ENCODE results near the gene MSRB2. TPM values are rescaled to one million over a fixed set of nuclear protein-coding genes. Genes with fewer than 3 reads are reported as not detected.

Gene MSRB2
- polyA plus RNA-seq, 2 of the 4 experiments (the other 2 are of a cell fraction), result 19.0 to 32.0 TPM

- Histone ChIP-seq H3K4me2 (no peak overlapping the region), H3K27ac (no peak overlapping the region), H3K4me1 (no peaks in the 10 kb centered on the region), H3K4me3 (no peak overlapping the region), H3K9me3 (no peaks in the 10 kb centered on the region)
- DNase-seq (ENCODE audit: low read depth in 1 of 2, low spot score in 1 of 2) (no peak), ATAC-seq (no peak), FAIRE-seq (no peak)
- TF ChIP-seq RFX5 (IDR thresholded peaks at IDR 0.05) (no peak), FOSL2 (IDR thresholded peaks at IDR 0.05) (no peak), FOSL2 (CRISPR knock-in tag; IDR thresholded peaks at IDR 0.05) (no peak), GATA3 (IDR thresholded peaks at IDR 0.05; ENCODE audit: borderline replicate concordance) (no peak), JUNB (IDR thresholded peaks at IDR 0.05) (no peak), TP53 (CRISPR knock-in tag; IDR thresholded peaks at IDR 0.05) (no peak), POLR2AphosphoS2 (conservative IDR thresholded peaks at IDR 0.05; ENCODE audit: low read length) (no peak)
- POLR2A ChIA-PET, result no interaction called here
- CTCF ChIA-PET, result no interaction called here
- 91% methylated on average over 2 of the region's 2 CpGs for WGBS (ENCODE audit: missing lambda C conversion rate)
These were observed 16.3 kb downstream of the MSRB2 start for GRCh38 chr10:23111517-23112286.

DNA sequence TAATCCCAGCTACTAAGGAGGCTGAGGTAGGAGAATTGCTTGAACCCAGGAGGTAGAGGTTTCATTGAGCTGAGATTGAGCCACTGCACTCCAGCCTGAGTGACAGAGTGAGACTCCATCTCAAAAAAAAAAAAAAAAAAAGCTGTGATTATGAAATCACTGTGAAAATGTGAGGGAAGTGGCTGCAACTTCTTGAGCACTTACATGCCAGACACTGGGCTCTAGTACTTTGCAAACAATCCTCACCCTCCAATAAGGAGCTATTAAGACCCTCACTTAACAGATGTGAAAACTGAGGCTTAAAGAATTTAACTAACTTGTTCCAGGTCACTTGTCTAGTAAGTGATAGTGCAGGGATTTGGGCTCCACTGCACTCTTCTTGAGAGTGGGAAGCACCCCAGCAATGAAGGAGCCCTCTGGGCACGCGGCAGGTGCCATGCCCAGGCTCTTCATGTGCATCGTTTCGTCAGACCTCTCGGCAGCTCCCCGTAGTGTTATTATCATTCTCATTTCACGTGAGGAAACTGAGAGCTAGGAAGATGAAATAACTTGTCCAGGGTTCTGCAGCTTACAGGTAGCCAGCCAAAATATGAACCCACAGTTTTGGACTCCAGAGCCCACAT is 19.0 kb downstream of the MSRB2 start:
- Histone ChIP-seq H3K4me3 (no peak overlapping the region), H3K27ac (no peak overlapping the region), H3K4me2 (no peak overlapping the region), H3K9me3 (no peaks in the 10 kb centered on the region), H3K4me1 (no peaks in the 10 kb centered on the region)
- POLR2A ChIA-PET, result no interaction called here
- CTCF ChIA-PET, result interaction anchor here (0.8 kb wide), 1 partner anchor 11 kb away, joined by 3 read pairs; no protein-coding TSS in a partner anchor
- TF ChIP-seq CHD2 (IDR thresholded peaks at IDR 0.05; ENCODE audit: low read length, partially characterized antibody) (no peak), GATA3 (IDR thresholded peaks at IDR 0.05; ENCODE audit: borderline replicate concordance) (no peak), POLR2AphosphoS2 (conservative IDR thresholded peaks at IDR 0.05; ENCODE audit: low read length) (no peak), HOXA7 (CRISPR knock-in tag; IDR thresholded peaks at IDR 0.05) (no peak)
- FAIRE-seq, result no peak
- ATAC-seq, result no peak
- WGBS (ENCODE audit: missing lambda C conversion rate), result 95% methylated on average over 7 of the region's 7 CpGs
- DNase-seq (ENCODE audit: low read depth in 1 of 2, low spot score in 1 of 2), result no peak

DNA sequence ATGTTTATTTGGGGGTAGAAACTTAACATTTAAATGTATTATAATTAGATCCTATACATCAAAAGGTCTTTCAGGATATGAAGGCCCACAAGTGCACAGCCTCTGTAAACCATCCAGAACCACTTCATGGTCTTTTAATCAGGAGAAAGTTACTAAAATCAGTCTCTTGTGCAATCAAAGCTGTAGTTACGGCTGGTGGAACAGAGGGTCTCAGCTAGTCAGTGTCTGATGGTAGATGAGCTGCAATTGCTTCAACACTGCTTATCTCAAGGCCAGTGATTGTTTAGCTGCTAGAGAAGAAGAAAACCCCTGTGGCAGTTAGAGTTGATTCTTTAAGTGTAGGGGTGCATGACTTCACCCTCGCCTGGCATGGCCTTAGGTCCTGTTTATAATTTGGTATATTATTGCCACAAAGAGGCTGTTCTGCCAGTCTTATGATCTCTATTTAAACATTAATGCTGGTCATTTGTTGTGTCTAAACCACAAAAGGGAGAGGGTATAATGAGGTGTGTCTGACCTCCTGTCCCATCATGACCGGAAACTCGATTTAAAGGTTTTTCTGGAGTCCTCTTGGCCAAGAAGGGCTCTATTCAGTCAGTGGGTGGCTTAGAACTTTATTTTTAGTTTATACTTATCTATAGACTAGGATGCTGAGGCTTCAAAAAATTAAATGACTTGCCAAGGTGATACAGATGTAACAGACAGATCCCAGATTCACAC is 21.3 kb downstream of the MSRB2 start:
- CTCF ChIA-PET, result interaction anchor here (1.1 kb wide), 1 partner anchor 41 kb away, joined by 5 read pairs; no protein-coding TSS in a partner anchor

More for the DNA sequence above, 21.3 kb downstream of the MSRB2 start:
- WGBS (ENCODE audit: missing lambda C conversion rate), result 77% methylated on average over 4 of the region's 4 CpGs
- POLR2A ChIA-PET, result no interaction called here
- no peak for DNase-seq (ENCODE audit: low read depth in 1 of 2, low spot score in 1 of 2)
- TF ChIP-seq JUN (IDR thresholded peaks at IDR 0.05) (no peak), GATA3 (IDR thresholded peaks at IDR 0.05; ENCODE audit: borderline replicate concordance) (no peak), RCOR1 (IDR thresholded peaks at IDR 0.05; ENCODE audit: low read depth, low read length) (no peak), CBX2 (IDR thresholded peaks at IDR 0.05; ENCODE audit: borderline replicate concordance, low read depth) (no peak), HOXB13 (CRISPR knock-in tag; IDR thresholded peaks at IDR 0.05; ENCODE audit: low read depth) (no peak), HEYL (CRISPR knock-in tag; IDR thresholded peaks at IDR 0.05) (no peak), POLR2AphosphoS2 (conservative IDR thresholded peaks at IDR 0.05; ENCODE audit: low read length) (no peak), EHMT2 (IDR thresholded peaks at IDR 0.05; ENCODE audit: low read depth) (no peak), NPAS2 (CRISPR knock-in tag; IDR thresholded peaks at IDR 0.05; ENCODE audit: borderline replicate concordance) (no peak), MAFK (IDR thresholded peaks at IDR 0.05; ENCODE audit: partially characterized antibody) (no peak), CHD4 (IDR thresholded peaks at IDR 0.05; ENCODE audit: borderline replicate concordance) (no peak), ZFP36 (IDR thresholded peaks at IDR 0.05; ENCODE audit: borderline replicate concordance, partially characterized antibody) (no peak), KDM5A (IDR thresholded peaks at IDR 0.05) (no peak), RNF2 (IDR thresholded peaks at IDR 0.05; ENCODE audit: borderline replicate concordance, low read depth) (no peak), CHD2 (IDR thresholded peaks at IDR 0.05; ENCODE audit: low read length, partially characterized antibody) (no peak), ZC3H11A (IDR thresholded peaks at IDR 0.05) (no peak), ZNF302 (CRISPR knock-in tag; IDR thresholded peaks at IDR 0.05) (no peak)
- TF ChIP-seq, protein P1, sequence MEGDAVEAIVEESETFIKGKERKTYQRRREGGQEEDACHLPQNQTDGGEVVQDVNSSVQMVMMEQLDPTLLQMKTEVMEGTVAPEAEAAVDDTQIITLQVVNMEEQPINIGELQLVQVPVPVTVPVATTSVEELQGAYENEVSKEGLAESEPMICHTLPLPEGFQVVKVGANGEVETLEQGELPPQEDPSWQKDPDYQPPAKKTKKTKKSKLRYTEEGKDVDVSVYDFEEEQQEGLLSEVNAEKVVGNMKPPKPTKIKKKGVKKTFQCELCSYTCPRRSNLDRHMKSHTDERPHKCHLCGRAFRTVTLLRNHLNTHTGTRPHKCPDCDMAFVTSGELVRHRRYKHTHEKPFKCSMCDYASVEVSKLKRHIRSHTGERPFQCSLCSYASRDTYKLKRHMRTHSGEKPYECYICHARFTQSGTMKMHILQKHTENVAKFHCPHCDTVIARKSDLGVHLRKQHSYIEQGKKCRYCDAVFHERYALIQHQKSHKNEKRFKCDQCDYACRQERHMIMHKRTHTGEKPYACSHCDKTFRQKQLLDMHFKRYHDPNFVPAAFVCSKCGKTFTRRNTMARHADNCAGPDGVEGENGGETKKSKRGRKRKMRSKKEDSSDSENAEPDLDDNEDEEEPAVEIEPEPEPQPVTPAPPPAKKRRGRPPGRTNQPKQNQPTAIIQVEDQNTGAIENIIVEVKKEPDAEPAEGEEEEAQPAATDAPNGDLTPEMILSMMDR (IDR thresholded peaks at IDR 0.05), result no peak
- TF ChIP-seq, protein P2, sequence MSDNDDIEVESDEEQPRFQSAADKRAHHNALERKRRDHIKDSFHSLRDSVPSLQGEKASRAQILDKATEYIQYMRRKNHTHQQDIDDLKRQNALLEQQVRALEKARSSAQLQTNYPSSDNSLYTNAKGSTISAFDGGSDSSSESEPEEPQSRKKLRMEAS (IDR thresholded peaks at IDR 0.05), result no peak
- TF ChIP-seq, protein P3, sequence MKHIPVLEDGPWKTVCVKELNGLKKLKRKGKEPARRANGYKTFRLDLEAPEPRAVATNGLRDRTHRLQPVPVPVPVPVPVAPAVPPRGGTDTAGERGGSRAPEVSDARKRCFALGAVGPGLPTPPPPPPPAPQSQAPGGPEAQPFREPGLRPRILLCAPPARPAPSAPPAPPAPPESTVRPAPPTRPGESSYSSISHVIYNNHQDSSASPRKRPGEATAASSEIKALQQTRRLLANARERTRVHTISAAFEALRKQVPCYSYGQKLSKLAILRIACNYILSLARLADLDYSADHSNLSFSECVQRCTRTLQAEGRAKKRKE (CRISPR knock-in tag; IDR thresholded peaks at IDR 0.05; ENCODE audit: low read depth), result no peak
- Histone ChIP-seq H3K4me2 (no peak overlapping the region), H3K27ac (no peak overlapping the region), H3K4me1 (no peaks in the 10 kb centered on the region), H3K4me3 (no peak overlapping the region), H3K9me3 (no peaks in the 10 kb centered on the region)
- no peak for FAIRE-seq
- no peak for ATAC-seq

Data from A549 (cell line).